HepG2 (cell line): ENCODE measurements around the gene IPP. TPM values are rescaled to one million over a fixed set of nuclear protein-coding genes. Genes with fewer than 3 reads are reported as not detected.
A peak's percentile ranks its signal among the peaks of the same experiment; 100 is the strongest.

Source experiments
- ARNTL ChIP-seq: sonication (generic); formaldehyde crosslinking; IDR thresholded peaks from 2 replicates; pipeline ENCODE4 v1.4.0; 2020; ENCODE audit warnings: mild to moderate bottlenecking, missing genetic modification reagents
- EHMT2 ChIP-seq: fragments of 200-600 bp; sonication (generic); IDR thresholded peaks from 2 replicates; pipeline ENCODE4 v1.7.0; 2017; ENCODE audit warnings: antibody characterized with exemption, low read depth, low read length, borderline replicate concordance
- ELF4 ChIP-seq: sonication (generic); formaldehyde crosslinking; IDR thresholded peaks from 2 replicates; pipeline ENCODE4 v1.5.0; 2020; ENCODE audit warnings: missing genetic modification reagents, mild to moderate bottlenecking, moderate library complexity, borderline replicate concordance
- EP300 ChIP-seq, 3 experiments: sonication (generic) in 1 of 3; formaldehyde crosslinking in 1 of 3; IDR thresholded peaks; 2 replicates each; pipeline versions ENCODE4 v1.5.1 to v1.6.1; 2011 to 2020; ENCODE audit warnings: low read depth in 2 of 3, low read length in 2 of 3, borderline replicate concordance in 1 of 3, improper control_type of control experiment in 1 of 3, mild to moderate bottlenecking in 1 of 3, missing genetic modification reagents in 1 of 3, moderate library complexity in 1 of 3
- ESRRA ChIP-seq: sonication (generic); formaldehyde crosslinking; IDR thresholded peaks from 2 replicates; pipeline ENCODE4 v1.5.1; 2020; ENCODE audit warnings: mild to moderate bottlenecking, low read depth, missing genetic modification reagents
- HDAC6 ChIP-seq: fragments of 200-600 bp; sonication (generic); IDR thresholded peaks from 2 replicates; pipeline ENCODE4 v1.7.0; 2017; ENCODE audit warnings: mild to moderate bottlenecking, antibody characterized with exemption, low read length, low read depth
- KLF16 ChIP-seq, 2 experiments: sonication (generic) in 1 of 2; formaldehyde crosslinking in 1 of 2; IDR thresholded peaks; 2 replicates each; pipeline versions ENCODE4 v1.6.1 to v1.8.0; 2016 to 2023; ENCODE audit warnings: missing genetic modification reagents in 2 of 2, missing compliant biosample characterization in 1 of 2
- MXD4 ChIP-seq: IDR thresholded peaks from 2 replicates; pipeline ENCODE4 v1.6.1; 2016; ENCODE audit warnings: mild to moderate bottlenecking, missing biosample characterization, missing genetic modification reagents
- RBM22 ChIP-seq: fragments of 200-400 bp; formaldehyde crosslinking; optimal IDR thresholded peaks from 2 replicates; pipeline ENCODE3; 2017; ENCODE audit warnings: mild to moderate bottlenecking, low read length, moderate library complexity
- RNF2 ChIP-seq: fragments of 450-650 bp; conservative IDR thresholded peaks from 2 replicates; pipeline ENCODE4 v1.6.1; 2016; ENCODE audit warnings: low read depth
- SMAD1 ChIP-seq: sonication (generic); formaldehyde crosslinking; IDR thresholded peaks from 2 replicates; pipeline ENCODE4 v1.4.0; 2020; ENCODE audit warnings: missing genetic modification reagents, low read depth, mild to moderate bottlenecking, borderline replicate concordance
- TOE1 ChIP-seq: sonication (generic); formaldehyde crosslinking; IDR thresholded peaks from 2 replicates; pipeline ENCODE4 v1.4.0; 2020; ENCODE audit warnings: mild to moderate bottlenecking, missing genetic modification reagents
- WIZ ChIP-seq: sonication (generic); formaldehyde crosslinking; IDR thresholded peaks from 2 replicates; pipeline ENCODE4 v1.5.1; 2020; ENCODE audit warnings: mild to moderate bottlenecking, missing genetic modification reagents
- ZFX ChIP-seq: sonication (generic); formaldehyde crosslinking; IDR thresholded peaks from 2 replicates; pipeline ENCODE4 v1.4.0; 2020; ENCODE audit warnings: mild to moderate bottlenecking, low read depth, missing genetic modification reagents, moderate library complexity
- ZFYVE20 ChIP-seq: sonication (generic); formaldehyde crosslinking; IDR thresholded peaks from 2 replicates; pipeline ENCODE4 v1.8.0; 2023; ENCODE audit warnings: low read depth, mild to moderate bottlenecking, moderate library complexity, missing genetic modification reagents, borderline replicate concordance
- ZMYM4 ChIP-seq: sonication (generic); formaldehyde crosslinking; IDR thresholded peaks from 2 replicates; pipeline ENCODE4 v1.8.1; 2023; ENCODE audit warnings: mild to moderate bottlenecking, missing genetic modification reagents
- ZNF232 ChIP-seq: sonication (generic); formaldehyde crosslinking; IDR thresholded peaks from 2 replicates; pipeline ENCODE4 v1.4.0; 2020; ENCODE audit warnings: missing genetic modification reagents, borderline replicate concordance
- ZNF839 ChIP-seq: sonication (generic); formaldehyde crosslinking; IDR thresholded peaks from 2 replicates; pipeline ENCODE4 v1.4.0; 2020; ENCODE audit warnings: missing genetic modification reagents, mild to moderate bottlenecking, borderline replicate concordance
- polyA plus RNA-seq, 8 experiments: library from polyadenylated mRNA; depleted of rRNA in 3 of 8; stranded (reverse) in 7 of 8; unstranded in 1 of 8; fragments of >200 nt; fragmentation: Illumina TruSeq in 4 of 8; extraction: Trizol in 4 of 8; gene quantifications; 2 replicates each; pipeline versions ENCODE4 v1.2.1 to v1.2.3, GENCODE V29; 2011 to 2016; ENCODE audit warnings: low read depth in 4 of 8, missing spikeins in 1 of 8, mixed read lengths in 1 of 8; ENCODE audit not compliant: insufficient read depth in 1 of 8
- total RNA-seq, 5 experiments: library from RNA; depleted of rRNA; stranded (reverse); fragments of >200 nt; fragmentation: Illumina TruSeq; extraction: Trizol; gene quantifications; 2 replicates each; pipeline ENCODE4 v1.2.3, GENCODE V29; 2016; ENCODE audit warnings: low read depth in 1 of 5
- TF ChIP-seq, protein P1 (sequence below): sonication (generic); formaldehyde crosslinking; IDR thresholded peaks from 2 replicates; pipeline ENCODE4 v1.8.0; 2022; ENCODE audit warnings: missing genetic modification reagents, mild to moderate bottlenecking, borderline replicate concordance
- TF ChIP-seq, protein P2 (sequence below), 2 experiments: sonication (generic) in 1 of 2; formaldehyde crosslinking in 1 of 2; IDR thresholded peaks; 2 replicates each; pipeline versions ENCODE4 v1.4.0 to v1.6.1; 2016 to 2020; ENCODE audit warnings: borderline replicate concordance in 1 of 2, low read depth in 1 of 2, mild to moderate bottlenecking in 1 of 2, missing genetic modification reagents in 1 of 2
- TF ChIP-seq, protein P3 (sequence below): IDR thresholded peaks from 2 replicates; pipeline ENCODE4 v1.6.1; 2016; ENCODE audit warnings: mild to moderate bottlenecking, missing biosample characterization, missing genetic modification reagents

The IPP gene
- total and polyA plus RNA-seq, 2 of the 13 experiments (the other 11 are each of a cell fraction or from before 2014, with no cell fraction given) = 3.0 to 9.7 TPM

DNA sequence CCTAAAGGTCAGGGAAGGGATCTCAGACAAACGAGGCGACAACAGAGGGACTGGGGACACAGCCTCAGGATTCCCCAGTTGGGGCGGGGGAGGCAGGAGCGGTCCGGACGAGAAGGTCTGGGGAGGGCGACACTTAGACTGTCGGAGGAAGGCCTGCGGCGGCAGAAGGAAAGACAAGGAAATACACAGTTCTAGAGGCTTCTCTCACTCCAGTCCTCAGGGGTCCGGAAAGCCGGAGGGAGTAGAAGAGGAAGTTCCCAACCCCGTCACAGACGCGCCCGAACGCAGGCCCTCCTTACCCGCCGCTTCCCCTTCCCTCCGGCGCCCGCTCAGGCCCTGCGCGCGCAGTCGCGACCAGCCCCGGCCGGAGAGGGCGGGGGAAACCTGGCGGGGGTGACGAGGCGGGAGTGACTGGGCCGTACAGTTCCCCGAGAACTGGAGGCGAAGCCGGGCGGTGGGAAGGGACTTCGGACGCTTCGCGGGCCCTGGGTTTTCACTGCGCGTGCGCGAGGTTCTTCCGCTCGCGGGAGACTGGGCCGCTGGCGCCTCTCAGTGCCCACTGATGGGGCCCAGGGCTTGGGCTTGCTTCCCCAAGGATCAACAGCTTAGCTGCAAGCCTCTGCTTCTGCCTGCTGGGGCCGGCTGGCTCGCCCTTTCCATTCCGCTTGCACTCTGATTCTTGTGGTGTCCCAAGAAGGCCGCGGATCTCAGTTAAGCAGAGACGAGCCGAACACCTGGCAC, at the start of gene IPP (continued):
- TF ChIP-seq EHMT2 (no peak), ZMYM4 (CRISPR knock-in tag) (peak; percentile 91), ELF4 (no peak; the same call in 1 of the 2 replicates), KLF16 (CRISPR knock-in tag; IDR thresholded peaks at IDR 0.05) (peak in 1 of 2 experiments; percentile 88; a peak in 2 of 4 replicates), EP300 (IDR thresholded peaks at IDR 0.05; ENCODE audit: low read depth in 2 of 2, low read length in 2 of 2) (peak in 1 of 2 experiments; percentile 27; a peak in 2 of 4 replicates), EP300 (CRISPR knock-in tag; IDR thresholded peaks at IDR 0.05; ENCODE audit: borderline replicate concordance) (peak; percentile 21; the same call in 1 of the 2 replicates), HDAC6 (no peak), WIZ (CRISPR knock-in tag) (no peak), MXD4 (CRISPR knock-in tag) (peak; percentile 71), RNF2 (no peak), RBM22 (no peak), ZFX (CRISPR knock-in tag) (peak; percentile 95), SMAD1 (CRISPR knock-in tag) (0 out of 2 replicates have a peak, but pooled peaks have one; percentile 42), ARNTL (CRISPR knock-in tag) (0 out of 2 replicates have a peak, but pooled peaks have one; percentile 48), TOE1 (no peak; the same call in 1 of the 2 replicates), ZNF232 (CRISPR knock-in tag) (peak; percentile 80; the same call in 1 of the 2 replicates), ZFYVE20 (CRISPR knock-in tag) (no peak), ZNF839 (CRISPR knock-in tag) (no peak), ESRRA (CRISPR knock-in tag) (0 out of 2 replicates have a peak, but pooled peaks have one; percentile 32)
- TF ChIP-seq, protein P1, sequence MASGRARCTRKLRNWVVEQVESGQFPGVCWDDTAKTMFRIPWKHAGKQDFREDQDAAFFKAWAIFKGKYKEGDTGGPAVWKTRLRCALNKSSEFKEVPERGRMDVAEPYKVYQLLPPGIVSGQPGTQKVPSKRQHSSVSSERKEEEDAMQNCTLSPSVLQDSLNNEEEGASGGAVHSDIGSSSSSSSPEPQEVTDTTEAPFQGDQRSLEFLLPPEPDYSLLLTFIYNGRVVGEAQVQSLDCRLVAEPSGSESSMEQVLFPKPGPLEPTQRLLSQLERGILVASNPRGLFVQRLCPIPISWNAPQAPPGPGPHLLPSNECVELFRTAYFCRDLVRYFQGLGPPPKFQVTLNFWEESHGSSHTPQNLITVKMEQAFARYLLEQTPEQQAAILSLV (CRISPR knock-in tag) = no peak
- TF ChIP-seq, protein P2, sequence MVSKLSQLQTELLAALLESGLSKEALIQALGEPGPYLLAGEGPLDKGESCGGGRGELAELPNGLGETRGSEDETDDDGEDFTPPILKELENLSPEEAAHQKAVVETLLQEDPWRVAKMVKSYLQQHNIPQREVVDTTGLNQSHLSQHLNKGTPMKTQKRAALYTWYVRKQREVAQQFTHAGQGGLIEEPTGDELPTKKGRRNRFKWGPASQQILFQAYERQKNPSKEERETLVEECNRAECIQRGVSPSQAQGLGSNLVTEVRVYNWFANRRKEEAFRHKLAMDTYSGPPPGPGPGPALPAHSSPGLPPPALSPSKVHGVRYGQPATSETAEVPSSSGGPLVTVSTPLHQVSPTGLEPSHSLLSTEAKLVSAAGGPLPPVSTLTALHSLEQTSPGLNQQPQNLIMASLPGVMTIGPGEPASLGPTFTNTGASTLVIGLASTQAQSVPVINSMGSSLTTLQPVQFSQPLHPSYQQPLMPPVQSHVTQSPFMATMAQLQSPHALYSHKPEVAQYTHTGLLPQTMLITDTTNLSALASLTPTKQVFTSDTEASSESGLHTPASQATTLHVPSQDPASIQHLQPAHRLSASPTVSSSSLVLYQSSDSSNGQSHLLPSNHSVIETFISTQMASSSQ (IDR thresholded peaks at IDR 0.05; ENCODE audit: low read depth) = no peak
- TF ChIP-seq, protein P2 (CRISPR knock-in tag; IDR thresholded peaks at IDR 0.05; ENCODE audit: borderline replicate concordance) = peak; percentile 59; the same call in 1 of the 2 replicates
- TF ChIP-seq, protein P3, sequence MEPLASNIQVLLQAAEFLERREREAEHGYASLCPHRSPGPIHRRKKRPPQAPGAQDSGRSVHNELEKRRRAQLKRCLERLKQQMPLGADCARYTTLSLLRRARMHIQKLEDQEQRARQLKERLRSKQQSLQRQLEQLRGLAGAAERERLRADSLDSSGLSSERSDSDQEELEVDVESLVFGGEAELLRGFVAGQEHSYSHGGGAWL (CRISPR knock-in tag) = peak; percentile 93
